Posterior vena cava (tissue), 2 donors: ENCODE data around the gene DNAAF5. TPM values are rescaled to one million over a fixed set of nuclear protein-coding genes. Genes with fewer than 3 reads are reported as not detected.
"Not testable (repeated sequence)": the region's sequence is repeated elsewhere in the genome, so short reads cannot be mapped to it uniquely, and the experiment has no call there.

Experiments used
- DNase-seq: peaks from one replicate; pipeline ENCODE4 v3.0.0-alpha.2; 2020; ENCODE audit warnings: low spot score
- intact Hi-C, 2 donors: fragments of 100-400 bp; cut with DNase I; formaldehyde crosslinking; loops; one replicate each; pipeline versions ENCODE4 v1.14.1 to v1.14.2; 2022 to 2023
- total RNA-seq, 2 donors: library from RNA; stranded (reverse); fragmentation: NEBNext Ultra II Directional; extraction: Animal tissue kit (Norgen Biotek cat#: 25700); gene quantifications; one replicate each; pipeline ENCODE4 v1.2.1, GENCODE V29; 2021
- donor health status: DM: yes; HTN: yes; CAD: no.
- donor health status: DM: yes; HTN: yes; CAD: no.

DNAAF5 gene
- total RNA-seq, 2 donors from 2014 or later: 12.6 to 16.9 TPM

GRCh38 chr7:742791-743190 lies 16.3 kb downstream of the DNAAF5 start:
- intact Hi-C loops: no loop called here
- peak; percentile 16 for DNase-seq

- intact Hi-C loops: not testable (repeated sequence)
- peak; percentile 51 for DNase-seq
These were observed 17.0 kb downstream of the DNAAF5 start for GRCh38 chr7:743341-744127.

GRCh38 chr7:744128-744520 lies 17.6 kb downstream of the DNAAF5 start:
- intact Hi-C loops, DNase-seq: not testable (repeated sequence)

- peak; percentile 24 for DNase-seq
- intact Hi-C loops: no loop called here
These were observed 18.4 kb downstream of the DNAAF5 start for GRCh38 chr7:744854-745430.

GRCh38 chr7:745431-746154 lies 19.1 kb downstream of the DNAAF5 start:
- DNase-seq: peak; percentile 66
- intact Hi-C loops: no loop called here

GRCh38 chr7:746155-747061 lies 19.9 kb downstream of the DNAAF5 start:
- intact Hi-C loops: no loop called here
- peak; percentile 78 for DNase-seq

GRCh38 chr7:747186-747585 lies 20.7 kb downstream of the DNAAF5 start:
- intact Hi-C loops: no loop called here
- DNase-seq: peak; percentile 41

- intact Hi-C loops: no loop called here
- DNase-seq: peak; percentile 59
These were observed 21.9 kb downstream of the DNAAF5 start for GRCh38 chr7:748446-748845.

GRCh38 chr7:749140-749551 lies 22.6 kb downstream of the DNAAF5 start:
- intact Hi-C loops: no loop called here
- DNase-seq: peak; percentile 84

- peak; percentile 44 for DNase-seq
- intact Hi-C loops: no loop called here
These were observed 23.8 kb downstream of the DNAAF5 start for GRCh38 chr7:750111-750905.

GRCh38 chr7:751826-752225 lies 25.3 kb downstream of the DNAAF5 start:
- intact Hi-C loops: no loop called here
- peak; percentile 72 for DNase-seq

- peak; percentile 41 for DNase-seq
- intact Hi-C loops: not testable (repeated sequence)
These were observed 25.8 kb downstream of the DNAAF5 start for GRCh38 chr7:752256-752655.

GRCh38 chr7:753190-753589 lies 26.7 kb downstream of the DNAAF5 start:
- intact Hi-C loops: no loop called here
- DNase-seq: peak; percentile 62

GRCh38 chr7:754531-755412 lies 28.3 kb downstream of the DNAAF5 start:
- intact Hi-C loops: no loop called here
- peak; percentile 72 for DNase-seq

- intact Hi-C loops: no loop called here
- DNase-seq: peak; percentile 30
These were observed 28.9 kb downstream of the DNAAF5 start for GRCh38 chr7:755413-755805.

- intact Hi-C loops: loop anchor here in 1 of 2 donors (1.0 kb wide), 1 partner anchor 355 kb away; no protein-coding TSS in a partner anchor
- peak; percentile 62 for DNase-seq
These were observed 29.9 kb downstream of the DNAAF5 start for GRCh38 chr7:756231-756927.
